K562 (cell line): Measurements from ENCODE around the gene CTAGE8. TPM values are rescaled to one million over a fixed set of nuclear protein-coding genes. Genes with fewer than 3 reads are reported as not detected.

ENCODE experiments used
- ATAC-seq: fragments of 200-7000 bp; cut with Tn5 transposase; 3 replicates; pipeline ENCODE4 v1.9.1; 2020; ENCODE audit warnings: moderate library complexity
- BruUV-seq: library from RNA; stranded (reverse); fragments of 400-500 nt; replicated peaks from 2 replicates; lab custom pipeline; 2021; lab: Mats Ljungman, UMichigan
- CTCF ChIA-PET: fragments of 300-600 bp; formaldehyde crosslinking; extraction: SDS; loops from one replicate; lab custom pipeline; 2021; ENCODE audit warnings: low intra/inter-chr PET ratio; lab: Yijun Ruan, JAX
- POLR2A ChIA-PET: fragments of 300-600, 350-650 bp; sonication (Branson Sonifier 250); formaldehyde crosslinking; extraction: SDS; loops from one replicate; lab custom pipeline; 2021; ENCODE audit warnings: antibody characterized with exemption, inconsistent platforms; lab: Yijun Ruan, JAX
- DNase-seq, 4 experiments: peaks; one replicate each; pipeline versions ENCODE4 v3.0.0 to v3.0.0-alpha.2; 2011 to 2018; ENCODE audit warnings: low spot score in 3 of 4, mixed read lengths in 3 of 4; ENCODE audit errors: extremely low read depth in 1 of 4
- FAIRE-seq: peaks from 2 replicates; lab custom pipeline; 2011; peaks lifted over from hg19 to GRCh38; lab: Jason Lieb, UNC
- H2AFZ ChIP-seq: 2 replicates; pipeline ENCODE4 v1.6.0; 2011; ENCODE audit warnings: low read depth, low read length, control low read depth, inconsistent platforms
- H3K27ac ChIP-seq: fragments of 200-600 bp; 3 replicates; pipeline ENCODE4 v1.8.0; 2011; ENCODE audit warnings: low read depth, mild to moderate bottlenecking, control low read depth, inconsistent platforms, low read length, moderate library complexity, mixed read lengths; ENCODE audit errors: extremely low read depth
- H3K27me3 ChIP-seq, 2 experiments: fragments of 300-600 bp in 1 of 2; 2 replicates in 1 of 2; 3 replicates in 1 of 2; pipeline versions ENCODE4 v1.6.0 to v1.8.0; 2011; ENCODE audit warnings: inconsistent platforms in 2 of 2, low read length in 2 of 2, mild to moderate bottlenecking in 1 of 2, mixed read lengths in 1 of 2, moderate library complexity in 1 of 2; ENCODE audit not compliant: control insufficient read depth in 2 of 2, insufficient read depth in 2 of 2
- H3K36me3 ChIP-seq: fragments of 300-600 bp; 3 replicates; pipeline ENCODE4 v1.8.0; 2011; ENCODE audit warnings: mild to moderate bottlenecking, low read length, inconsistent platforms; ENCODE audit not compliant: control insufficient read depth, insufficient read depth
- H3K4me1 ChIP-seq, 2 experiments: fragments of 200-600 bp in 1 of 2; replicated peaks in 1 of 2; 2 replicates in 1 of 2; 3 replicates in 1 of 2; pipeline versions ENCODE4 v1.5.1 to v1.8.0; 2011; ENCODE audit warnings: inconsistent platforms in 2 of 2, low read length in 2 of 2, mild to moderate bottlenecking in 1 of 2, mixed read lengths in 1 of 2, moderate library complexity in 1 of 2; ENCODE audit not compliant: control insufficient read depth in 2 of 2, insufficient read depth in 2 of 2
- H3K4me2 ChIP-seq: 2 replicates; pipeline ENCODE4 v1.6.1; 2011; ENCODE audit warnings: low read length, control low read depth, inconsistent platforms, mixed read lengths; ENCODE audit not compliant: insufficient read depth
- H3K4me3 ChIP-seq: fragments of 200-600 bp; sonication (generic), shearing (Covaris generic); 2 replicates; pipeline ENCODE4 v1.5.1; 2016; ENCODE audit warnings: control low read depth, inconsistent platforms
- H3K79me2 ChIP-seq: fragments of 200-600 bp; 3 replicates; pipeline ENCODE4 v1.8.0; 2011; ENCODE audit warnings: low read length, inconsistent platforms; ENCODE audit not compliant: control insufficient read depth, insufficient read depth
- H3K9ac ChIP-seq, 2 experiments: 2 replicates each; pipeline versions ENCODE4 v1.6.0 to v1.6.1; 2011; ENCODE audit warnings: low read depth in 2 of 2, low read length in 2 of 2, control low read depth in 1 of 2, inconsistent platforms in 1 of 2, mild to moderate bottlenecking in 1 of 2, mixed read lengths in 1 of 2; ENCODE audit not compliant: insufficient read depth in 1 of 2
- H3K9me1 ChIP-seq: one replicate; pipeline ENCODE4 v1.6.0; 2011; ENCODE audit warnings: inconsistent platforms, mild to moderate bottlenecking, low read length, moderate library complexity; ENCODE audit not compliant: control insufficient read depth, insufficient read depth
- H3K9me3 ChIP-seq: replicated peaks from 2 replicates; pipeline ENCODE4 v1.5.1; 2011; ENCODE audit warnings: low read depth, low read length, inconsistent platforms; ENCODE audit not compliant: control insufficient read depth, insufficient read depth
- H4K20me1 ChIP-seq: replicated peaks from 2 replicates; pipeline ENCODE4 v1.6.1; 2011; ENCODE audit warnings: low read length, inconsistent platforms, mixed read lengths; ENCODE audit not compliant: control insufficient read depth, insufficient read depth
- CEBPB ChIP-seq: fragments of 450-650 bp; IDR thresholded peaks from 2 replicates; pipeline ENCODE4 v1.6.1; 2016; ENCODE audit warnings: missing genetic modification characterization, missing compliant biosample characterization
- CEBPG ChIP-seq, 3 experiments: fragments of 200-800 bp in 1 of 3; sonication (Bioruptor generic) in 1 of 3; sonication (generic) in 1 of 3; formaldehyde crosslinking in 1 of 3; IDR thresholded peaks in 2 of 3; conservative IDR thresholded peaks in 1 of 3; 2 replicates each; pipeline versions ENCODE4 v1.6.1 to v1.8.0; 2016 to 2022; ENCODE audit warnings: missing compliant biosample characterization in 2 of 3, missing genetic modification characterization in 2 of 3, mild to moderate bottlenecking in 1 of 3, missing genetic modification reagents in 1 of 3
- ETV1 ChIP-seq: fragments of 450-650 bp; conservative IDR thresholded peaks from 2 replicates; pipeline ENCODE4 v1.6.1; 2016; ENCODE audit warnings: missing genetic modification characterization, control low read depth, low read depth, missing compliant biosample characterization
- FOSL1 ChIP-seq: fragments of 200-800 bp; sonication (Bioruptor generic); conservative IDR thresholded peaks from 2 replicates; pipeline ENCODE4 v1.6.1; 2016; ENCODE audit warnings: missing genetic modification characterization, missing compliant biosample characterization
- GABPA ChIP-seq: fragments of 200-800 bp; sonication (Bioruptor generic); conservative IDR thresholded peaks from 2 replicates; pipeline ENCODE4 v1.6.1; 2016; ENCODE audit warnings: low read depth, missing genetic modification characterization, missing compliant biosample characterization
- GABPB1 ChIP-seq: sonication (generic); formaldehyde crosslinking; IDR thresholded peaks from 2 replicates; pipeline ENCODE4 v1.8.0; 2022; ENCODE audit warnings: mild to moderate bottlenecking, missing genetic modification reagents
- HNRNPLL ChIP-seq: fragments of 200-400 bp; formaldehyde crosslinking; IDR thresholded peaks from 2 replicates; pipeline ENCODE4 v1.6.1; 2017; ENCODE audit warnings: low read length, low read depth, mild to moderate bottlenecking; ENCODE audit not compliant: poor library complexity, severe bottlenecking
- HSF4 ChIP-seq: fragments of 250-450 bp; sonication (Bioruptor Pico); IDR thresholded peaks from 2 replicates; pipeline ENCODE4 v2.1.2; 2022; ENCODE audit warnings: mild to moderate bottlenecking, moderate library complexity, borderline replicate concordance
- MAFG ChIP-seq: fragments of 450-650 bp; conservative IDR thresholded peaks from 2 replicates; pipeline ENCODE4 v1.6.1; 2016; ENCODE audit warnings: missing genetic modification characterization, missing compliant biosample characterization
- NFIX ChIP-seq: fragments of 250-450 bp; sonication (Bioruptor Pico); IDR thresholded peaks from 2 replicates; pipeline ENCODE4 v1.4.0; 2020; ENCODE audit warnings: low read depth, mild to moderate bottlenecking, moderate library complexity
- SAP30 ChIP-seq: fragments of 200-600 bp; sonication (generic); IDR thresholded peaks from 2 replicates; pipeline ENCODE4 v1.6.1; 2012; ENCODE audit warnings: borderline replicate concordance, low read depth, mild to moderate bottlenecking, moderate library complexity, low read length, control low read depth, inconsistent platforms; ENCODE audit not compliant: insufficient read depth, poor library complexity, severe bottlenecking
- ZNF174 ChIP-seq: fragments of 250-450 bp; sonication (Bioruptor Pico); IDR thresholded peaks from 2 replicates; pipeline ENCODE4 v1.4.0; 2020; ENCODE audit warnings: mild to moderate bottlenecking
- ZNF717 ChIP-seq: fragments of 250-450 bp; sonication (Bioruptor Pico); IDR thresholded peaks from 2 replicates; pipeline ENCODE4 v1.5.0; 2021
- WGBS: fragments of 100-300 bp; shearing (Covaris generic); methylation state at CpG from one replicate; pipeline ENCODE4 v1.1.6; 2016; ENCODE audit warnings: low coverage, mixed read lengths; ENCODE audit not compliant: insufficient coverage; ENCODE audit errors: missing lambda C conversion rate; 5-methylcytosine and 5-hydroxymethylcytosine counted together
- in situ Hi-C: fragments of 300-500 bp; cut with MboI; formaldehyde crosslinking; loops from 4 replicates; pipeline ENCODE4 v1.15.0; 2018; ENCODE audit warnings: inconsistent platforms, mixed read lengths
- intact Hi-C: fragments of 100-400 bp; cut with micrococcal nuclease; formaldehyde crosslinking; loops from 2 replicates; pipeline ENCODE4 v1.14.2; 2022
- polyA plus RNA-seq, 8 experiments: library from polyadenylated mRNA; depleted of rRNA in 4 of 8; stranded (reverse) in 5 of 8; unstranded in 3 of 8; fragments of >200 nt; fragmentation: Nextera tagmentation in 2 of 8; fragmentation: Illumina TruSeq in 1 of 8; extraction: Ambion mirVana in 2 of 8; extraction: Trizol in 1 of 8; gene quantifications; 2 replicates each; pipeline versions ENCODE4 v1.2.1 to v1.2.3, GENCODE V29; 2011 to 2014; ENCODE audit warnings: inconsistent platforms in 1 of 8, missing spikeins in 1 of 8
- total RNA-seq, 7 experiments: library from RNA; depleted of rRNA in 6 of 7; stranded (reverse); fragments of >200 nt in 6 of 7; fragmentation: Illumina TruSeq in 2 of 7; extraction: Trizol in 2 of 7; gene quantifications; 2 replicates each; pipeline versions ENCODE4 v1.2.1 to v1.2.3, GENCODE V29; 2011 to 2021; ENCODE audit warnings: low replicate concordance in 1 of 7
- TF ChIP-seq, protein P1 (sequence below), 2 experiments: fragments of 450-650 bp in 1 of 2; sonication (generic) in 1 of 2; formaldehyde crosslinking in 1 of 2; IDR thresholded peaks in 1 of 2; conservative IDR thresholded peaks in 1 of 2; 2 replicates each; pipeline versions ENCODE4 v1.6.1 to v1.8.1; 2016 to 2023; ENCODE audit warnings: mild to moderate bottlenecking in 2 of 2, moderate library complexity in 2 of 2, inconsistent platforms in 1 of 2, missing genetic modification reagents in 1 of 2
- TF ChIP-seq, protein P2 (sequence below): fragments of 450-650 bp; formaldehyde crosslinking; IDR thresholded peaks from 2 replicates; pipeline ENCODE4 v1.4.0; 2022; ENCODE audit warnings: mild to moderate bottlenecking, moderate library complexity
- TF ChIP-seq, protein P3 (sequence below): fragments of 250-450 bp; sonication (Bioruptor Pico); IDR thresholded peaks from 2 replicates; pipeline ENCODE4 v1.5.0; 2020; ENCODE audit warnings: mild to moderate bottlenecking

The CTAGE8 gene
- total and polyA plus RNA-seq, 9 of the 15 experiments (the other 6 are each of a cell fraction or from before 2014, with no cell fraction given), result 0.04 TPM; not detected in 7

DNA sequence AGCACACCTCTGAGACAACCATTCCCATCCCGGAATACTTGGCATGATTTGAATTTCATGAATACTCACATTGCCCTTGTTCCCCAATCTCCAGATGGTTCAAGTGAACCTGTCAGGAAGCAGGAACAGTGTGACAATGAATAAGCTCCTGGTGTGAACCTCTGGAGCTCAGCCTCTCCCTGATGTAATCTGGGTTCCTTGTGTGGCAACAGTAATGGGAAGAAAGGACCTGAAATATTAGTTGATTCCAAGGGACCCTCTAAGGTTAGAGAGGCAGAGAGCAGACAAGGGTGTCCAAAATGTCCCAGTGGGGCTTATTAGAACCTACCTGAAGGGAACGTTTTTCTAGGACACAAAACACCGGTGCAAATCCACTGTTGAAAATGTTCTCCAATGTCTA is 13.0 kb downstream of the CTAGE8 start:
- in situ Hi-C loops (no loop called here), intact Hi-C loops (no loop called here)
- ChIA-PET CTCF (no interaction called here), POLR2A (no interaction called here)
- no TSS peak for BruUV-seq
- ATAC-seq (peak; percentile 32; the same call in 1 of the 3 replicates), DNase-seq (peak in 1 of 4 experiments; percentile 12), FAIRE-seq (no peak)
- Histone ChIP-seq H3K9ac (no peak overlapping the region), H3K27ac (no peak overlapping the region), H3K9me3 (no peaks in the 10 kb centered on the region), H3K36me3 (no peaks in the 10 kb centered on the region), H3K9me1 (no peaks in the 10 kb centered on the region), H3K79me2 (no peaks in the 10 kb centered on the region), H4K20me1 (no peaks in the 10 kb centered on the region), H3K4me1 (no peaks in the 10 kb centered on the region), H2AFZ (no peak overlapping the region), H3K4me2 (no peak overlapping the region), H3K4me3 (no peak overlapping the region), H3K27me3 (no peaks in the 10 kb centered on the region)
- WGBS, result 2% methylated on average over 3 of the region's 3 CpGs
- TF ChIP-seq MAFG (peak; percentile 44), GABPA (tag) (peak; percentile 29; the same call in 1 of the 2 replicates), GABPB1 (CRISPR knock-in tag) (no peak), HSF4 (no peak), CEBPB (tag) (peak; percentile 90), ZNF174 (CRISPR knock-in tag) (no peak), ETV1 (tag) (peak; percentile 67), CEBPG (CRISPR knock-in tag; IDR thresholded peaks at IDR 0.05) (no peak), CEBPG (tag; conservative IDR thresholded peaks at IDR 0.05 in 1 of 2, IDR thresholded peaks at IDR 0.05 in 1 of 2) (peak; percentile 78 to 99), ZNF717 (no peak), HNRNPLL (no peak), NFIX (CRISPR knock-in tag) (no peak), SAP30 (no peak), FOSL1 (tag) (peak; percentile 42; the same call in 1 of the 2 replicates)
- TF ChIP-seq, protein P1, sequence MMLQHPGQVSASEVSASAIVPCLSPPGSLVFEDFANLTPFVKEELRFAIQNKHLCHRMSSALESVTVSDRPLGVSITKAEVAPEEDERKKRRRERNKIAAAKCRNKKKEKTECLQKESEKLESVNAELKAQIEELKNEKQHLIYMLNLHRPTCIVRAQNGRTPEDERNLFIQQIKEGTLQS (IDR thresholded peaks at IDR 0.05), result peak; percentile 50; the same call in 1 of the 2 replicates
- TF ChIP-seq, protein P1 (CRISPR knock-in tag; conservative IDR thresholded peaks at IDR 0.05), result no peak
- TF ChIP-seq, protein P2, sequence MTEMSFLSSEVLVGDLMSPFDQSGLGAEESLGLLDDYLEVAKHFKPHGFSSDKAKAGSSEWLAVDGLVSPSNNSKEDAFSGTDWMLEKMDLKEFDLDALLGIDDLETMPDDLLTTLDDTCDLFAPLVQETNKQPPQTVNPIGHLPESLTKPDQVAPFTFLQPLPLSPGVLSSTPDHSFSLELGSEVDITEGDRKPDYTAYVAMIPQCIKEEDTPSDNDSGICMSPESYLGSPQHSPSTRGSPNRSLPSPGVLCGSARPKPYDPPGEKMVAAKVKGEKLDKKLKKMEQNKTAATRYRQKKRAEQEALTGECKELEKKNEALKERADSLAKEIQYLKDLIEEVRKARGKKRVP (CRISPR knock-in tag), result peak; percentile 80; the same call in 1 of the 2 replicates
- TF ChIP-seq, protein P3, sequence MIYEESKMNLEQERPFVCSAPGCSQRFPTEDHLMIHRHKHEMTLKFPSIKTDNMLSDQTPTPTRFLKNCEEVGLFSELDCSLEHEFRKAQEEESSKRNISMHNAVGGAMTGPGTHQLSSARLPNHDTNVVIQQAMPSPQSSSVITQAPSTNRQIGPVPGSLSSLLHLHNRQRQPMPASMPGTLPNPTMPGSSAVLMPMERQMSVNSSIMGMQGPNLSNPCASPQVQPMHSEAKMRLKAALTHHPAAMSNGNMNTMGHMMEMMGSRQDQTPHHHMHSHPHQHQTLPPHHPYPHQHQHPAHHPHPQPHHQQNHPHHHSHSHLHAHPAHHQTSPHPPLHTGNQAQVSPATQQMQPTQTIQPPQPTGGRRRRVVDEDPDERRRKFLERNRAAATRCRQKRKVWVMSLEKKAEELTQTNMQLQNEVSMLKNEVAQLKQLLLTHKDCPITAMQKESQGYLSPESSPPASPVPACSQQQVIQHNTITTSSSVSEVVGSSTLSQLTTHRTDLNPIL (CRISPR knock-in tag), result 0 out of 2 replicates have a peak, but pooled peaks have one; percentile 52
